ENCODE results near the gene G0S2. TPM values are rescaled to one million over a fixed set of nuclear protein-coding genes. Genes with fewer than 3 reads are reported as not detected.
A peak's percentile ranks its signal among the peaks of the same experiment; 100 is the strongest.

The G0S2 gene
- total and polyA plus RNA-seq, 4 donors, result 9.6 to 347 (median 166) TPM

DNA sequence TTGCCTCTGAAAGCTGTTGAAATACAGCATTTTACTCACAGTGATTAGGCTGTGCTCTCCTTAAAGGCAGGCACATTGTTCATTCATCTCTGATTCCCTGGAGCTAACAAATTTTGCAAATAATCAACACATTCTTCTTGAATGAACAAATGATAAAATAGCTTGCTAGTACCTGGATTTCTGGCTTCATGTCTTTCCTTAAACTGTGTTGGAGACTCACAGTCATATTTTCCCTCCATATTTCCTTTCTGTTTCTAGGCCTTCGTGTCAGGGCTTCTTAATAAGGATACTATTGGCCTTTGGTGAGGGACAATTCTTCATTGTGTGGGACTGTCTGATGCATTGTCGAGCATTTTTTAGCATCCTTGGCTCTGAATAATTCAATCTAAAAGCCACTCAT lies 39.1 kb downstream of the G0S2 start:
- DNase-seq (ENCODE audit: low spot score), result no peak
- TF ChIP-seq, protein P1, sequence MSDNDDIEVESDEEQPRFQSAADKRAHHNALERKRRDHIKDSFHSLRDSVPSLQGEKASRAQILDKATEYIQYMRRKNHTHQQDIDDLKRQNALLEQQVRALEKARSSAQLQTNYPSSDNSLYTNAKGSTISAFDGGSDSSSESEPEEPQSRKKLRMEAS (IDR thresholded peaks at IDR 0.05), result no peak
- TF ChIP-seq TAF1 (conservative IDR thresholded peaks at IDR 0.05) (no peak), HNF4G (IDR thresholded peaks at IDR 0.05) (no peak)
- Histone ChIP-seq H3K4me3 (ENCODE audit: low read depth in 1 of 3, low read length in 3 of 3) (no peak overlapping the region), H3K27me3 (ENCODE audit: control insufficient read depth in 4 of 4, insufficient read depth in 4 of 4, low read length in 3 of 4) (no peaks in the 10 kb centered on the region), H3K27ac (ENCODE audit: low read depth in 1 of 2, low read length in 2 of 2) (no peak overlapping the region), H3K36me3 (ENCODE audit: control insufficient read depth in 4 of 4, insufficient read depth in 3 of 4, low read depth in 1 of 4, low read length in 3 of 4) (peaks cover 0 to 24% (median 11%) of the 10 kb centered on the region in 4 donors), H3K4me1 (ENCODE audit: control insufficient read depth in 4 of 4, insufficient read depth in 4 of 4, low read length in 3 of 4) (peaks cover 0 to 8% (median 4%) of the 10 kb centered on the region in 4 donors), H3K9me3 (ENCODE audit: control insufficient read depth in 4 of 4, low read length in 3 of 4) (no peaks in the 10 kb centered on the region), H3K9ac (ENCODE audit: low read depth in 1 of 2, low read length in 2 of 2) (no peak overlapping the region)
- 87% methylated on average over 2 of the region's 2 CpGs for WGBS

GRCh38 chr1:209715314-209715713 lies 40.1 kb downstream of the G0S2 start:
- Histone ChIP-seq H3K27me3 (ENCODE audit: control insufficient read depth in 4 of 4, insufficient read depth in 4 of 4, low read length in 3 of 4) (no peaks in the 10 kb centered on the region), H3K9me3 (ENCODE audit: control insufficient read depth in 4 of 4, low read length in 3 of 4) (no peaks in the 10 kb centered on the region), H3K27ac (ENCODE audit: low read depth in 1 of 2, low read length in 2 of 2) (no peak overlapping the region), H3K9ac (ENCODE audit: low read depth in 1 of 2, low read length in 2 of 2) (no peak overlapping the region), H3K4me3 (ENCODE audit: low read depth in 1 of 3, low read length in 3 of 3) (no peak overlapping the region), H3K36me3 (ENCODE audit: control insufficient read depth in 4 of 4, insufficient read depth in 3 of 4, low read depth in 1 of 4, low read length in 3 of 4) (peaks cover 0 to 24% (median 9%) of the 10 kb centered on the region in 4 donors), H3K4me1 (ENCODE audit: control insufficient read depth in 4 of 4, insufficient read depth in 4 of 4, low read length in 3 of 4) (peaks cover 0 to 10% (median 2%) of the 10 kb centered on the region in 4 donors)
- TF ChIP-seq RXRA (IDR thresholded peaks at IDR 0.05), result no peak
- TF ChIP-seq FOXA2 (IDR thresholded peaks at IDR 0.05), result no peak
- TF ChIP-seq, protein P1 (IDR thresholded peaks at IDR 0.05), result no peak
- no peak for TF ChIP-seq JUND (IDR thresholded peaks at IDR 0.05)
- TF ChIP-seq, protein P2, sequence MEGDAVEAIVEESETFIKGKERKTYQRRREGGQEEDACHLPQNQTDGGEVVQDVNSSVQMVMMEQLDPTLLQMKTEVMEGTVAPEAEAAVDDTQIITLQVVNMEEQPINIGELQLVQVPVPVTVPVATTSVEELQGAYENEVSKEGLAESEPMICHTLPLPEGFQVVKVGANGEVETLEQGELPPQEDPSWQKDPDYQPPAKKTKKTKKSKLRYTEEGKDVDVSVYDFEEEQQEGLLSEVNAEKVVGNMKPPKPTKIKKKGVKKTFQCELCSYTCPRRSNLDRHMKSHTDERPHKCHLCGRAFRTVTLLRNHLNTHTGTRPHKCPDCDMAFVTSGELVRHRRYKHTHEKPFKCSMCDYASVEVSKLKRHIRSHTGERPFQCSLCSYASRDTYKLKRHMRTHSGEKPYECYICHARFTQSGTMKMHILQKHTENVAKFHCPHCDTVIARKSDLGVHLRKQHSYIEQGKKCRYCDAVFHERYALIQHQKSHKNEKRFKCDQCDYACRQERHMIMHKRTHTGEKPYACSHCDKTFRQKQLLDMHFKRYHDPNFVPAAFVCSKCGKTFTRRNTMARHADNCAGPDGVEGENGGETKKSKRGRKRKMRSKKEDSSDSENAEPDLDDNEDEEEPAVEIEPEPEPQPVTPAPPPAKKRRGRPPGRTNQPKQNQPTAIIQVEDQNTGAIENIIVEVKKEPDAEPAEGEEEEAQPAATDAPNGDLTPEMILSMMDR (IDR thresholded peaks at IDR 0.05; ENCODE audit: low read depth, low read length, missing input control), result no peak
- no peak for TF ChIP-seq FOXA1 (IDR thresholded peaks at IDR 0.05)
- TF ChIP-seq HNF4G (IDR thresholded peaks at IDR 0.05), result no peak
- no peak for TF ChIP-seq YY1 (IDR thresholded peaks at IDR 0.05)
- no peak for TF ChIP-seq RAD21 (IDR thresholded peaks at IDR 0.05)
- TF ChIP-seq, protein P3, sequence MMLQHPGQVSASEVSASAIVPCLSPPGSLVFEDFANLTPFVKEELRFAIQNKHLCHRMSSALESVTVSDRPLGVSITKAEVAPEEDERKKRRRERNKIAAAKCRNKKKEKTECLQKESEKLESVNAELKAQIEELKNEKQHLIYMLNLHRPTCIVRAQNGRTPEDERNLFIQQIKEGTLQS (IDR thresholded peaks at IDR 0.05), result no peak
- no peak for DNase-seq (ENCODE audit: low spot score)

GRCh38 chr1:209717818-209718217 lies 42.6 kb downstream of the G0S2 start:
- peaks cover 9 to 34% (median 18%) of the 10 kb centered on the region in 4 donors for H3K4me1 ChIP-seq (ENCODE audit: control insufficient read depth in 4 of 4, insufficient read depth in 4 of 4, low read length in 3 of 4)
- H3K27ac ChIP-seq (ENCODE audit: low read depth in 1 of 2, low read length in 2 of 2), result peak overlapping the region; percentile 11 to 58
- 63% methylated on average over 2 of the region's 2 CpGs for WGBS
- no peak for DNase-seq (ENCODE audit: low spot score)
- no peaks in the 10 kb centered on the region for H3K27me3 ChIP-seq (ENCODE audit: control insufficient read depth in 4 of 4, insufficient read depth in 4 of 4, low read length in 3 of 4)
- H3K9ac ChIP-seq (ENCODE audit: low read depth in 1 of 2, low read length in 2 of 2), result no peak overlapping the region
- H3K4me3 ChIP-seq (ENCODE audit: low read depth in 1 of 3, low read length in 3 of 3), result no peak overlapping the region
- TF ChIP-seq RAD21 (IDR thresholded peaks at IDR 0.05) (no peak), TAF1 (conservative IDR thresholded peaks at IDR 0.05) (no peak), GABPA (IDR thresholded peaks at IDR 0.05 in 1 of 2, conservative IDR thresholded peaks at IDR 0.05 in 1 of 2) (no peak), YY1 (IDR thresholded peaks at IDR 0.05) (no peak), RXRA (IDR thresholded peaks at IDR 0.05) (no peak), EGR1 (IDR thresholded peaks at IDR 0.05; ENCODE audit: low read depth in 2 of 2) (no peak)
- TF ChIP-seq, protein P4, sequence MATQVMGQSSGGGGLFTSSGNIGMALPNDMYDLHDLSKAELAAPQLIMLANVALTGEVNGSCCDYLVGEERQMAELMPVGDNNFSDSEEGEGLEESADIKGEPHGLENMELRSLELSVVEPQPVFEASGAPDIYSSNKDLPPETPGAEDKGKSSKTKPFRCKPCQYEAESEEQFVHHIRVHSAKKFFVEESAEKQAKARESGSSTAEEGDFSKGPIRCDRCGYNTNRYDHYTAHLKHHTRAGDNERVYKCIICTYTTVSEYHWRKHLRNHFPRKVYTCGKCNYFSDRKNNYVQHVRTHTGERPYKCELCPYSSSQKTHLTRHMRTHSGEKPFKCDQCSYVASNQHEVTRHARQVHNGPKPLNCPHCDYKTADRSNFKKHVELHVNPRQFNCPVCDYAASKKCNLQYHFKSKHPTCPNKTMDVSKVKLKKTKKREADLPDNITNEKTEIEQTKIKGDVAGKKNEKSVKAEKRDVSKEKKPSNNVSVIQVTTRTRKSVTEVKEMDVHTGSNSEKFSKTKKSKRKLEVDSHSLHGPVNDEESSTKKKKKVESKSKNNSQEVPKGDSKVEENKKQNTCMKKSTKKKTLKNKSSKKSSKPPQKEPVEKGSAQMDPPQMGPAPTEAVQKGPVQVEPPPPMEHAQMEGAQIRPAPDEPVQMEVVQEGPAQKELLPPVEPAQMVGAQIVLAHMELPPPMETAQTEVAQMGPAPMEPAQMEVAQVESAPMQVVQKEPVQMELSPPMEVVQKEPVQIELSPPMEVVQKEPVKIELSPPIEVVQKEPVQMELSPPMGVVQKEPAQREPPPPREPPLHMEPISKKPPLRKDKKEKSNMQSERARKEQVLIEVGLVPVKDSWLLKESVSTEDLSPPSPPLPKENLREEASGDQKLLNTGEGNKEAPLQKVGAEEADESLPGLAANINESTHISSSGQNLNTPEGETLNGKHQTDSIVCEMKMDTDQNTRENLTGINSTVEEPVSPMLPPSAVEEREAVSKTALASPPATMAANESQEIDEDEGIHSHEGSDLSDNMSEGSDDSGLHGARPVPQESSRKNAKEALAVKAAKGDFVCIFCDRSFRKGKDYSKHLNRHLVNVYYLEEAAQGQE (IDR thresholded peaks at IDR 0.05), result no peak
- TF ChIP-seq, protein P3 (IDR thresholded peaks at IDR 0.05), result no peak
- no peaks in the 10 kb centered on the region for H3K9me3 ChIP-seq (ENCODE audit: control insufficient read depth in 4 of 4, low read length in 3 of 4)
- H3K36me3 ChIP-seq (ENCODE audit: control insufficient read depth in 4 of 4, insufficient read depth in 3 of 4, low read depth in 1 of 4, low read length in 3 of 4), result peaks cover 2 to 14% (median 3%) of the 10 kb centered on the region in 4 donors
